Measurements from ENCODE around the gene RHBDF2.
A peak's percentile ranks its signal among the peaks of the same experiment; 100 is the strongest.

Gene RHBDF2

DNA sequence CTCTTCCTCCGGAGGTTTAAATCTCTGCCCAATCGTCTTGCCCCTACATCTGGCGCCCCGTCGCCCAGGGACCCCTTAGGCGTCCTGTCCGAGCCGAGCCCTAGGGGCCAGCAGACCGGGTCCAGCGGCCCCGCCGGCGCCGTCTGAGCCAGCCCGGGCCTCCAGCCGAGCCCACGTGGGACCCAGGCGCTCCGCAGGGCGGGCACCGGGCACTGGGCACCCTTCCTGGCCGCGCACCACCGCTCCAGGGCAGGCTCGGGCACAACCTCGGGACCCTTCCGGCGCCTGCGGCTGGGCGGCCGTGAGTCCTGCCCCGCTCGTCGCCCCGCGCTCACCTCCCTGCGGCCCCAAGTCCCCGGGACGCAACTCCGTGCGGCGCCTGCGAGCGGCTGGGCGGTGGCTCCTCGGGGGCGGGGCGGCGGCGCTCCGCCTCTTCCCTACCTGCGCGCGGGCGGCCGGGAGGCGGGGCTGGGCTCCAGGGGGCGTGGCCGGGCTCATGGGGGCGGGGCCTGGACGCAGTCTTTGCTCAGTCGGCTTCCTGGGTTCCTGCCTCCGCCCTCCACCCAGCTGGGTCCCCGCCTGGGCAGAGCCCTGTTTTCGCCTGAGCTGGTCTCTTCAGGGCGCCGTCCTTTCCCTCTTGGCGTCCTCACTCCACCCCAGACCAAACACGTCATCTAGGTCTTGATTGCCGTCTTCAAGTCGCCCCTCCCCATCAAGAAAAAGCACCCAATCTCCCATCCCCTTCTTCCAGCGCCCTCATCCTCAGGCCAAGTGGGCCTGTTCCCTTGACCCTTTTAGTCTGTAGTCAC, at the start of gene RHBDF2:
TSS of gene RHBDF2 (minus strand) at position 406 of the 809 bp plus-strand sequence. CDS start 19,899 bp downstream, outside the sequence.
- H3K27ac ChIP-seq (ENCODE audit: low read depth, low read length), result 0 out of 2 replicates have a peak within 1 kb of the TSS, but pooled peaks have one; percentile 30
- H3K4me3 ChIP-seq (ENCODE audit: low read depth, low read length), result peak within 1 kb of the TSS; percentile 87
- no peaks in the 10 kb centered on the region for H3K36me3 ChIP-seq (ENCODE audit: control insufficient read depth, insufficient read depth, low read length)
- peaks cover 5% of the 10 kb centered on the region; the same call in 1 of the 2 replicates for H3K27me3 ChIP-seq (ENCODE audit: control insufficient read depth, insufficient read depth, low read length)
- peak within 1 kb of the TSS; percentile 74 for H3K9ac ChIP-seq (ENCODE audit: low read length)
- no peaks in the 10 kb centered on the region for H3K9me3 ChIP-seq (ENCODE audit: control insufficient read depth, insufficient read depth, low read depth, low read length)
- H3K4me1 ChIP-seq (ENCODE audit: control insufficient read depth, insufficient read depth, low read length), result peaks cover 49% of the 10 kb centered on the region

DNA sequence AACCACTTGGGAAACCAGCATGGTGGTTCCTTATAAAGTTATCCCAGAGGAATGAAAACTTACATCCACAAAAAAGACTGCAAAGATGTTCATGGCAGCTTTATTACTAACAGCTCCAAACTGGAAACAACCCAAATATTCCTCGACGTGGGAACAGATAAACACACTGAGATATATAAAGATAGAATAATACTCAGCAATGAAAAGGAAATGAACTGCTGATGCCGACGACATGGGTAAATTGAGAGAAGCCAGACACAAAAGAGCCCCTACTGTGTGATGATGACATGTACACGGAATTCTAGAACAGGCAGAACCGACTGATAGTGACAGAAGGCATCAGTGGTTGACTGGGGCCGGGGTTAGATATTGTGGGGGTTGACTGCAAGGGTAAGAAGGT, 48.3 kb upstream of the RHBDF2 start:
- no peaks in the 10 kb centered on the region for H3K27me3 ChIP-seq (ENCODE audit: control insufficient read depth, insufficient read depth, low read length)
- H3K4me3 ChIP-seq (ENCODE audit: low read depth, low read length), result no peak overlapping the region
- no peaks in the 10 kb centered on the region for H3K9me3 ChIP-seq (ENCODE audit: control insufficient read depth, insufficient read depth, low read depth, low read length)
- H3K4me1 ChIP-seq (ENCODE audit: control insufficient read depth, insufficient read depth, low read length), result peaks cover 22% of the 10 kb centered on the region
- H3K36me3 ChIP-seq (ENCODE audit: control insufficient read depth, insufficient read depth, low read length), result no peaks in the 10 kb centered on the region
- H3K9ac ChIP-seq (ENCODE audit: low read length), result no peak overlapping the region
- H3K27ac ChIP-seq (ENCODE audit: low read depth, low read length), result no peak overlapping the region

DNA sequence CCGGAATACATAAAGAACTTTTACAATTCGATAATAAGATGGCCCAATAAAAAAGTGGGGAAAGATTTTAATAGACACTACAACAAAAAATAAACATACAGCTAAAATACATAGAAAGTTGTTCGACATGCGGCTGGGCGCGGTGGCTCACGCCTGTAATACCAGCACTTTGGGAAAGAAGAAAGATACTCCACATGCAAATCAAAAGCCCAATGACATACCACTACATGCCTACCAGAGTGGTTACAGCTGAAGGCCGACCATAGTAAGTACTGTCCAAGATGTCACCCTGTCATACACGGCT, 47.9 kb upstream of the RHBDF2 start:
- Histone ChIP-seq H3K36me3 (ENCODE audit: control insufficient read depth, insufficient read depth, low read length) (no peaks in the 10 kb centered on the region), H3K4me1 (ENCODE audit: control insufficient read depth, insufficient read depth, low read length) (peaks cover 26% of the 10 kb centered on the region), H3K27me3 (ENCODE audit: control insufficient read depth, insufficient read depth, low read length) (no peaks in the 10 kb centered on the region), H3K27ac (ENCODE audit: low read depth, low read length) (no peak overlapping the region), H3K9me3 (ENCODE audit: control insufficient read depth, insufficient read depth, low read depth, low read length) (no peaks in the 10 kb centered on the region), H3K9ac (ENCODE audit: low read length) (no peak overlapping the region), H3K4me3 (ENCODE audit: low read depth, low read length) (no peak overlapping the region)

DNA sequence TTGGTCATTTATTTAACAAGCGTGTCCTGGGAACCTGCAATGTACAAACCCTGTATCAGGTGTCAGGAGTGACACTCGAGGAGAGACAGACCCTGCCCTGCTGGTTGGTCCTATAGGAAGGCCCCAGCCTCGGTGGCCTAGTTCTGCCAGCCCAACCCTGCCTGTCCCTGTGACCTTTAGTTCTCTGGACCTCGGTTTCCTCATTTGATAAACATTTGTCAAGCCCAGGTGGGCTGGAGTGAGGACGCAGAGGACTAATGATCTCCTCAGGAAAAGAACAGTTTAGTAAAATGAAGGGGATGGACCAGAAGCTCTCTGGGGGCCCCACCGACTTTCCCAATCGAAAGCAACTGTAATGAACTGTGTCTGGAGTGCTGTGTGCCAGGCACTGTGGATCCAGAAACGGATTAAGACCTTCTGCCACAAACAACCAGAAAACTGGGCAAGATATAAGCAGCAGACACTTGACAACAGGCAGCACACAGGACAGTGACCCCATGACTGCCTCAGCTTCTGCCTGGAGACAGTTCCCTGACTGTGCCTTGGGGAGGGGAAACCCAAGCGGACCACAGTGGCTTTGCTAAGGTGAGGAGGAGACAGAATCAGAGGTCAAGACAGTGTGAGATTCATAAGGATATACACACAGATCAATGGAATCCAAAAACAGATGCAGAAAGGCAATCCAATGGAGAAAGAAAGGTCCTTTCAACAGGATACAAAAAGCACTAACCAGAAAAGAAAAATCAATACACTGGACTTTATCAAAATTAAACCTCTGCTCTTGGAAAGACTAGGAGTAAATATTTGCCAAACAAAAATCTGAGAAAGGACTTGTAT, 47.4 kb upstream of the RHBDF2 start:
- H3K9me3 ChIP-seq (ENCODE audit: control insufficient read depth, insufficient read depth, low read depth, low read length), result no peaks in the 10 kb centered on the region
- H3K4me1 ChIP-seq (ENCODE audit: control insufficient read depth, insufficient read depth, low read length), result peaks cover 31% of the 10 kb centered on the region
- no peak overlapping the region for H3K27ac ChIP-seq (ENCODE audit: low read depth, low read length)
- H3K36me3 ChIP-seq (ENCODE audit: control insufficient read depth, insufficient read depth, low read length), result no peaks in the 10 kb centered on the region
- H3K4me3 ChIP-seq (ENCODE audit: low read depth, low read length), result no peak overlapping the region
- no peaks in the 10 kb centered on the region for H3K27me3 ChIP-seq (ENCODE audit: control insufficient read depth, insufficient read depth, low read length)
- H3K9ac ChIP-seq (ENCODE audit: low read length), result no peak overlapping the region

DNA sequence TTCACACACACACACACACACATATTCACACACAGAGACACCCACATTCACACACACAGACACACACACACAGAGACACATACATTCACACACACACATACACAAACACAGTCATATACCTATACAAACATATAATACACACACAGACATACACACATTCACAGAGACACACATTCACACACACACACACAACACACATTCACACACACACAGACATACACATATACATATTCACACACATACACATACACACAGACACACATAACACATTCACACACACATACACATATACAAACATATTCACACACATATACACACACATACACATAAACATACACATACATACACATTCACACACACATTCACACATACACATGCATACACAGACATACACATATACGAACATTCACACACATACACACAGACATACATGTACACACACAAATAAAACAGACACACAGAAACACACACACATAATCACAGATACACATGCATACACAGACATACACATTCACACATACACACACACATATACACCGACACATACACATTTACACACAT, 46.5 kb upstream of the RHBDF2 start:
- Histone ChIP-seq H3K9me3 (ENCODE audit: control insufficient read depth, insufficient read depth, low read depth, low read length) (no peaks in the 10 kb centered on the region), H3K27me3 (ENCODE audit: control insufficient read depth, insufficient read depth, low read length) (no peaks in the 10 kb centered on the region), H3K4me1 (ENCODE audit: control insufficient read depth, insufficient read depth, low read length) (peaks cover 36% of the 10 kb centered on the region), H3K9ac (ENCODE audit: low read length) (no peak overlapping the region), H3K4me3 (ENCODE audit: low read depth, low read length) (no peak overlapping the region), H3K27ac (ENCODE audit: low read depth, low read length) (no peak overlapping the region), H3K36me3 (ENCODE audit: control insufficient read depth, insufficient read depth, low read length) (no peaks in the 10 kb centered on the region)

DNA sequence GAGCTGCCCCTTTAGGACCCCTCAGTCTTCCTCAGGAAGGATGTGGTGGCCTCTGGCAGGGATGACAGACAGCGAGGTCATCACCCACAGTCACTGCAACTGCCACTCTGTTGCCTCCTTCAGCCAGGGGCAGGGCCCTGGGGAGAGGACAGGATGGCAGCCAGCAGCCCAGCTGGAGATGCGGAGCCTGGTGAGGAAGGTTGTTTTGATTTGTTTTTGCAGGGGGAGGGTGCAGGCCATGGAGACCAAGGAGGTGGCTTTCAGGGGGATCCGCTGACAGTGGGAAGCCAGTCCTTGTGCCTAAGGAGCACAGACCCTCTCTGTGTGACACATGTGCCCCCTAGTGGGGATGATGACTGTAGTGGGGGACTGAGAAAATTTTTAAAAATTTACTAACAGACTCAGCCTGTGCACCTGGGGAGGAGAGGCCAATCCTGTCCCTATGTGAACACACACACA, 46.0 kb upstream of the RHBDF2 start:
- Histone ChIP-seq H3K4me1 (ENCODE audit: control insufficient read depth, insufficient read depth, low read length) (peaks cover 36% of the 10 kb centered on the region), H3K36me3 (ENCODE audit: control insufficient read depth, insufficient read depth, low read length) (no peaks in the 10 kb centered on the region), H3K27ac (ENCODE audit: low read depth, low read length) (no peak overlapping the region), H3K9me3 (ENCODE audit: control insufficient read depth, insufficient read depth, low read depth, low read length) (no peaks in the 10 kb centered on the region), H3K27me3 (ENCODE audit: control insufficient read depth, insufficient read depth, low read length) (no peaks in the 10 kb centered on the region), H3K4me3 (ENCODE audit: low read depth, low read length) (no peak overlapping the region), H3K9ac (ENCODE audit: low read length) (no peak overlapping the region)

DNA sequence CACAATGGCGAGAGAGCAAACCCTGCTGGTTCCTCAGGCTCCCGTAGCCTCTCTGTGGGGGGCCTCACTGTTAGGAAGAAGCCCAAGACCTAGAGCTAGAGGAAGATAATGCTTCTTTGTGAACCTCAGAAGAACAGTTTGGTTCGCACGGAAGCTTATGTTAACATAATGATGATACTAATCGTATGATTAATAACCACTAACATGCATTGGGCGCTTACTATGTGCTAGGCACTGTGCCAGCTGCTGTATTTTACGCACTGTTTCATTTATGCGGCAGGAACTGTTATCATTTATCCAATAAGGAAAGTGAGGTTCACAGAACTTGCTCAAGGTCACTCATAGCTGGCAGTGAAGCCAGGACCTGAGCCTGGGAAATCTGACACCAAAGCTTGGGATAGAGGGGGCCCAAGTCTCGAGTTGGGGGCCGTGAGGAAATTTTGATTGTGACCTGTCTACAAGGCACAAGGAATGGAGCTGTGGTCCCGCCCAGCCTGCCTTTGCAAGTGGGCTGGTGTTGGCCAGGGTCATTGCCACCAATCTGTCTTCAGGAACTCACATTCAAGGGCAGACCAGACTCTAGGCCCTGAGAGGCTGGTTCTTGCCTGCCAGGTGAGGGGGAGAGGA, 45.4 kb upstream of the RHBDF2 start:
- no peaks in the 10 kb centered on the region for H3K9me3 ChIP-seq (ENCODE audit: control insufficient read depth, insufficient read depth, low read depth, low read length)
- no peak overlapping the region for H3K9ac ChIP-seq (ENCODE audit: low read length)

DNA sequence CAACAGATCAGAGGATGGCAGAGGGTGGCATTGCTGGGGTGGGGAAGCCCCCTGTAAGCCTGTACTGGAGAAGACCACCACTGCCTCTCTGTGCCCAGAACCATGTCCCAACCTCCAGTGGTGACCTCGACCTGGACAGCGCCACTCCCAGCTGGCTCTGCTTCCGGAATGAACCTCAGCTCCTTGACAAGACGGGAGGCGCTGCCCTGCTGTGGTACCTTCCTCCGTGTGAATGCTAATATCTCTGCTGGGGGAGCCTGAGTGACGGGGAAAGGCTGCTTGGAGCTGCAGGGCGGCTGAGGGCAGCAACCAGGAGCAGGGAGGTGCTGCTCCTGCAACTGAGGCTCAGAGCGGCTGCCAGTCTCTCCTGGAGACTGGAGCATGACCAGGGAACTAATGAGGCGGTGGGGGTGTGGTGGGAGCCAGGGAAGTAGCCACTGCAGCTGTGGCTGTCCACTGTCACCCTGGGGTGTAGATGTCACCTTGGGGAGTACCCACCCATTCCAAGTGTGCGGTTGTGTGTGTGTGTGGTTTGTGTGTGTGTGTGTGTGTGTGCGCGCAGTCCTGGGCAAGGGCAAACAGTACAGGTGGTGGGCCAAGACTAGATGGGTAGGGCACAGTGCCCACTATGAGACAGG, 44.8 kb upstream of the RHBDF2 start:
- Histone ChIP-seq H3K4me1 (ENCODE audit: control insufficient read depth, insufficient read depth, low read length) (peaks cover 38% of the 10 kb centered on the region), H3K4me3 (ENCODE audit: low read depth, low read length) (no peak overlapping the region), H3K27ac (ENCODE audit: low read depth, low read length) (no peak overlapping the region), H3K36me3 (ENCODE audit: control insufficient read depth, insufficient read depth, low read length) (no peaks in the 10 kb centered on the region), H3K9ac (ENCODE audit: low read length) (no peak overlapping the region), H3K9me3 (ENCODE audit: control insufficient read depth, insufficient read depth, low read depth, low read length) (no peaks in the 10 kb centered on the region), H3K27me3 (ENCODE audit: control insufficient read depth, insufficient read depth, low read length) (no peaks in the 10 kb centered on the region)

More for the DNA sequence above, 45.4 kb upstream of the RHBDF2 start:
- Histone ChIP-seq H3K36me3 (ENCODE audit: control insufficient read depth, insufficient read depth, low read length) (no peaks in the 10 kb centered on the region), H3K27ac (ENCODE audit: low read depth, low read length) (no peak overlapping the region), H3K27me3 (ENCODE audit: control insufficient read depth, insufficient read depth, low read length) (no peaks in the 10 kb centered on the region), H3K4me3 (ENCODE audit: low read depth, low read length) (no peak overlapping the region), H3K4me1 (ENCODE audit: control insufficient read depth, insufficient read depth, low read length) (peaks cover 36% of the 10 kb centered on the region)

DNA sequence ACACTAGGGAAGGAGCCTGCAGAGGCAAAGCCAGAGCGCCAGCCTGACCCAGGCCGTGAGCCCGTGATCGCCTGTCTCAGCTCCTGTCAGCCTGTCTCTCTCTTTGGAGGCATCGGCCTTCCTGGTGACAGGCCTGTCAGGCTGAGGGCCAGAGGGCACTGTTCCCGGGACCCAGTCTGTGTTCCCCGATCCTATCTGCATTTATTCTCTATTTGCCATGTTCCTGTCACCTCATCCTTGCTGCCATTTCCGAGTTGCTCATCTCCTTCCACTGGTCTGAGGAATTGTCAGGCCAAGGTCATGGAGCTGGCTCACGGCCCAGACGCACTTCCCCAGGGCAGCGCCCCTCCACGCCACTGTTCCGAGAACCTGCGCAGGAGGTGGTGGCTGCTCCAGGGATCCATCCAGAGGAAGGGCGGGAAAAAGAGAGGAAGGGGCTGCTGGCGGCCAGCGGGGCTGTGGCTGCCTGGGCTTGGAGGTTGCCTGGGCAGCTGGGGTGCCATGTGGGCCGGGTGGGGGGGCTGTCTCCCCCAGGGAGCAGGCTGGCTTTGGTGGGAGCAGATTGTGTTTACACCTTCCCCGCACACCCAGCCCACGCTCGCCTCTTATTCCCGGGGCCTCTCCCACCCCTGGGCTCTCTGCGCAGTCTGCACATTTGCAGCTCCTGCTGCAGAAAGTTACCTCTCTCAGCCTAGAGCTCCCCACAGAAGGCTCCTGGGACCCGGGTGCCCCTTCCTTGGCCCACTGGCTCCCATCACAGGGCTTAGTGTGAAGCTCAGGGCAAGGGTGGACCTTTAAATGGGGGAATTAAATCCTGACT, 43.5 kb upstream of the RHBDF2 start:
- H3K4me1 ChIP-seq (ENCODE audit: control insufficient read depth, insufficient read depth, low read length), result peaks cover 39% of the 10 kb centered on the region
- H3K36me3 ChIP-seq (ENCODE audit: control insufficient read depth, insufficient read depth, low read length), result no peaks in the 10 kb centered on the region
- no peak overlapping the region for H3K27ac ChIP-seq (ENCODE audit: low read depth, low read length)
- no peaks in the 10 kb centered on the region for H3K9me3 ChIP-seq (ENCODE audit: control insufficient read depth, insufficient read depth, low read depth, low read length)
- H3K27me3 ChIP-seq (ENCODE audit: control insufficient read depth, insufficient read depth, low read length), result peaks cover 2% of the 10 kb centered on the region
- H3K4me3 ChIP-seq (ENCODE audit: low read depth, low read length), result no peak overlapping the region
- no peak overlapping the region for H3K9ac ChIP-seq (ENCODE audit: low read length)

Data from HUES6 (cell line).